SK-N-SH treated with all-trans-retinoic acid at 6 μM for 48 hours (cell line): ENCODE results near the gene CLK4.

Source experiments
- ATAC-seq: fragments of 200-7000 bp; cut with Tn5 transposase; 3 replicates; pipeline ENCODE4 v1.9.1; 2020; ENCODE audit warnings: mild to moderate bottlenecking, moderate library complexity
- CSDC2 ChIP-seq: fragments of 250-450 bp; sonication (Bioruptor Pico); IDR thresholded peaks from 2 replicates; pipeline ENCODE4 v1.5.0; 2020; ENCODE audit warnings: mild to moderate bottlenecking, moderate library complexity
- ESRRG ChIP-seq: fragments of 250-450 bp; sonication (Bioruptor Pico); IDR thresholded peaks from 2 replicates; pipeline ENCODE4 v1.6.1; 2021; ENCODE audit warnings: mild to moderate bottlenecking
- GLIS3 ChIP-seq: fragments of 250-450 bp; sonication (Bioruptor Pico); IDR thresholded peaks from 2 replicates; pipeline ENCODE4 v1.5.0; 2020; ENCODE audit warnings: mild to moderate bottlenecking, moderate library complexity
- ISL1 ChIP-seq: fragments of 250-450 bp; sonication (Bioruptor Pico); IDR thresholded peaks from 2 replicates; pipeline ENCODE4 v2.1.2; 2022; ENCODE audit warnings: mild to moderate bottlenecking, moderate library complexity
- OSR1 ChIP-seq: fragments of 250-450 bp; sonication (Bioruptor Pico); IDR thresholded peaks from 2 replicates; pipeline ENCODE4 v1.8.0; 2022; ENCODE audit warnings: moderate library complexity, mild to moderate bottlenecking, inconsistent platforms
- PATZ1 ChIP-seq: fragments of 250-450 bp; sonication (Bioruptor Pico); IDR thresholded peaks from 2 replicates; pipeline ENCODE4 v1.8.0; 2020; ENCODE audit warnings: mild to moderate bottlenecking, moderate library complexity, borderline replicate concordance
- POU6F1 ChIP-seq: fragments of 250-450 bp; sonication (Bioruptor Pico); IDR thresholded peaks from 2 replicates; pipeline ENCODE4 v1.8.0; 2021; ENCODE audit warnings: low read depth, mild to moderate bottlenecking, moderate library complexity, borderline replicate concordance
- RARB ChIP-seq: fragments of 250-450 bp; sonication (Bioruptor Pico); IDR thresholded peaks from 2 replicates; pipeline ENCODE4 v1.8.0; 2021; ENCODE audit warnings: mild to moderate bottlenecking, moderate library complexity
- SNAI2 ChIP-seq: fragments of 250-450 bp; sonication (Bioruptor Pico); IDR thresholded peaks from 2 replicates; pipeline ENCODE4 v1.5.0; 2020; ENCODE audit warnings: mild to moderate bottlenecking, moderate library complexity
- TCF4 ChIP-seq: fragments of 250-450 bp; sonication (Bioruptor Pico); IDR thresholded peaks from 2 replicates; pipeline ENCODE4 v1.8.0; 2021; ENCODE audit warnings: mild to moderate bottlenecking, moderate library complexity, borderline replicate concordance
- TOX ChIP-seq: fragments of 250-450 bp; sonication (Bioruptor Pico); IDR thresholded peaks from 2 replicates; pipeline ENCODE4 v1.8.0; 2021; ENCODE audit warnings: mild to moderate bottlenecking, moderate library complexity, borderline replicate concordance
- ZC3H10 ChIP-seq: fragments of 250-450 bp; sonication (Bioruptor Pico); IDR thresholded peaks from 2 replicates; pipeline ENCODE4 v1.5.1; 2021; ENCODE audit warnings: mild to moderate bottlenecking, moderate library complexity
- ZFP3 ChIP-seq: fragments of 250-450 bp; sonication (Bioruptor Pico); IDR thresholded peaks from 2 replicates; pipeline ENCODE4 v1.5.0; 2020; ENCODE audit warnings: mild to moderate bottlenecking, moderate library complexity
- ZFP30 ChIP-seq: fragments of 450-650 bp; formaldehyde crosslinking; IDR thresholded peaks from 2 replicates; pipeline ENCODE4 v1.5.0; 2022; ENCODE audit warnings: mild to moderate bottlenecking, moderate library complexity
- ZNF565 ChIP-seq: fragments of 450-650 bp; formaldehyde crosslinking; conservative IDR thresholded peaks from 2 replicates; pipeline ENCODE4 v1.5.0; 2020; ENCODE audit warnings: low read depth, mild to moderate bottlenecking, moderate library complexity
- ZNF70 ChIP-seq: fragments of 450-650 bp; formaldehyde crosslinking; IDR thresholded peaks from 2 replicates; pipeline ENCODE4 v1.5.0; 2020; ENCODE audit warnings: mild to moderate bottlenecking, moderate library complexity
- ZNF8 ChIP-seq: fragments of 450-650 bp; formaldehyde crosslinking; IDR thresholded peaks from 2 replicates; pipeline ENCODE4 v1.5.0; 2020; ENCODE audit warnings: mild to moderate bottlenecking, moderate library complexity
- TF ChIP-seq, protein P1 (sequence below): fragments of 250-450 bp; sonication (Bioruptor Pico); IDR thresholded peaks from 2 replicates; pipeline ENCODE4 v1.5.1; 2021; ENCODE audit warnings: mild to moderate bottlenecking, moderate library complexity
- TF ChIP-seq, protein P2 (sequence below): fragments of 250-450 bp; sonication (Bioruptor Pico); IDR thresholded peaks from 2 replicates; pipeline ENCODE4 v1.5.0; 2020; ENCODE audit warnings: mild to moderate bottlenecking, moderate library complexity

The CLK4 gene

GRCh38 chr5:178576591-178577351 is 50.1 kb downstream of the CLK4 start:
- TF ChIP-seq ZC3H10 (CRISPR knock-in tag) (no peak), TOX (CRISPR knock-in tag) (no peak), CSDC2 (CRISPR knock-in tag) (no peak), GLIS3 (CRISPR knock-in tag) (no peak), ESRRG (CRISPR knock-in tag) (no peak), POU6F1 (CRISPR knock-in tag) (no peak), PATZ1 (CRISPR knock-in tag) (no peak), OSR1 (CRISPR knock-in tag) (no peak), ZNF565 (CRISPR knock-in tag) (no peak), ZNF8 (no peak)
- TF ChIP-seq, protein P1, sequence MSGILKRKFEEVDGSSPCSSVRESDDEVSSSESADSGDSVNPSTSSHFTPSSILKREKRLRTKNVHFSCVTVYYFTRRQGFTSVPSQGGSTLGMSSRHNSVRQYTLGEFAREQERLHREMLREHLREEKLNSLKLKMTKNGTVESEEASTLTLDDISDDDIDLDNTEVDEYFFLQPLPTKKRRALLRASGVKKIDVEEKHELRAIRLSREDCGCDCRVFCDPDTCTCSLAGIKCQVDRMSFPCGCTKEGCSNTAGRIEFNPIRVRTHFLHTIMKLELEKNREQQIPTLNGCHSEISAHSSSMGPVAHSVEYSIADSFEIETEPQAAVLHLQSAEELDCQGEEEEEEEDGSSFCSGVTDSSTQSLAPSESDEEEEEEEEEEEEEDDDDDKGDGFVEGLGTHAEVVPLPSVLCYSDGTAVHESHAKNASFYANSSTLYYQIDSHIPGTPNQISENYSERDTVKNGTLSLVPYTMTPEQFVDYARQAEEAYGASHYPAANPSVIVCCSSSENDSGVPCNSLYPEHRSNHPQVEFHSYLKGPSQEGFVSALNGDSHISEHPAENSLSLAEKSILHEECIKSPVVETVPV (CRISPR knock-in tag), result no peak
- TF ChIP-seq, all 23 proteins: peak for 0
- no peak for ATAC-seq

DNA sequence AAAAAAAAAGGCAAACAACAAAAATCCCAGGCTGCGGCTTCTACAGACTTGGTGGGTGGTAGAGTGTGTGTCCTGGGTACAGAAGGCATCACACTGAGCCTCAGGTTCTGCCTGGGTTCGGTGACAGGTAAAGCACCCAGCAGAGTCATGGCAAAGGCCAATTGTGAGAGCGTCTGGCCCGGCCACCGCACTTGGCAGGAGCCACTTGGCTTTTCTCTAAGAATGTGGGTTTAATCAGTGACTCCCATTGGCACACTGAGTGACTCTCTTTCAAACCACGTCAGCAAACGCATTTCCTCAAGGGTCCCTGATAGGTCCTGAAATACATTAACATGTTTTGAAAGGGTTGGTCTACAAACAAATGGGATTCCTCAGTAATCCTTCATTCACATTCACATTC is 53.6 kb downstream of the CLK4 start:
- ATAC-seq, result no peak

DNA sequence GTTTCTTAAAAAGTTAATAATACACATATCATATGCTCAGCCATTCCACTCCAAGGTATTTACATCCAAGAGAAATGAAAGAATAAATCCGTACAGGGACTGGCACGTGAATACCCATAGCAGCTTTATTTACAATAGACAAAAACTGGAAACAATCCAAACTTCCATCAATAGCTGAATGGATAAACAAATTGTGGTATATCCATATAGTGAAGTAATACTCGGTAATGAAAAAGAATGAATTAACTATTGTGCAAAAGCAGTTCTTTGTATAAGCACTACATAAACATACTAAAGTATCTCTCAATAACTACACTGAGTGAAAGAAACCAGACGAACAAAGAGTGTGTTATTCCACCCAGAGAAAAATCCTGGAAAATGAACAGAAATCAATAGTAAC is 54.2 kb downstream of the CLK4 start:
- ATAC-seq, result no peak
- peak; percentile 93 for TF ChIP-seq ZNF8
- TF ChIP-seq, protein P2, sequence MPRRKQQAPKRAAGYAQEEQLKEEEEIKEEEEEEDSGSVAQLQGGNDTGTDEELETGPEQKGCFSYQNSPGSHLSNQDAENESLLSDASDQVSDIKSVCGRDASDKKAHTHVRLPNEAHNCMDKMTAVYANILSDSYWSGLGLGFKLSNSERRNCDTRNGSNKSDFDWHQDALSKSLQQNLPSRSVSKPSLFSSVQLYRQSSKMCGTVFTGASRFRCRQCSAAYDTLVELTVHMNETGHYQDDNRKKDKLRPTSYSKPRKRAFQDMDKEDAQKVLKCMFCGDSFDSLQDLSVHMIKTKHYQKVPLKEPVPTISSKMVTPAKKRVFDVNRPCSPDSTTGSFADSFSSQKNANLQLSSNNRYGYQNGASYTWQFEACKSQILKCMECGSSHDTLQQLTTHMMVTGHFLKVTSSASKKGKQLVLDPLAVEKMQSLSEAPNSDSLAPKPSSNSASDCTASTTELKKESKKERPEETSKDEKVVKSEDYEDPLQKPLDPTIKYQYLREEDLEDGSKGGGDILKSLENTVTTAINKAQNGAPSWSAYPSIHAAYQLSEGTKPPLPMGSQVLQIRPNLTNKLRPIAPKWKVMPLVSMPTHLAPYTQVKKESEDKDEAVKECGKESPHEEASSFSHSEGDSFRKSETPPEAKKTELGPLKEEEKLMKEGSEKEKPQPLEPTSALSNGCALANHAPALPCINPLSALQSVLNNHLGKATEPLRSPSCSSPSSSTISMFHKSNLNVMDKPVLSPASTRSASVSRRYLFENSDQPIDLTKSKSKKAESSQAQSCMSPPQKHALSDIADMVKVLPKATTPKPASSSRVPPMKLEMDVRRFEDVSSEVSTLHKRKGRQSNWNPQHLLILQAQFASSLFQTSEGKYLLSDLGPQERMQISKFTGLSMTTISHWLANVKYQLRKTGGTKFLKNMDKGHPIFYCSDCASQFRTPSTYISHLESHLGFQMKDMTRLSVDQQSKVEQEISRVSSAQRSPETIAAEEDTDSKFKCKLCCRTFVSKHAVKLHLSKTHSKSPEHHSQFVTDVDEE, result no peak

More for the DNA sequence above, 53.6 kb downstream of the CLK4 start:
- TF ChIP-seq TOX (CRISPR knock-in tag), result no peak
- TF ChIP-seq ZNF565 (CRISPR knock-in tag), result no peak
- TF ChIP-seq, protein P1 (CRISPR knock-in tag), result no peak

DNA sequence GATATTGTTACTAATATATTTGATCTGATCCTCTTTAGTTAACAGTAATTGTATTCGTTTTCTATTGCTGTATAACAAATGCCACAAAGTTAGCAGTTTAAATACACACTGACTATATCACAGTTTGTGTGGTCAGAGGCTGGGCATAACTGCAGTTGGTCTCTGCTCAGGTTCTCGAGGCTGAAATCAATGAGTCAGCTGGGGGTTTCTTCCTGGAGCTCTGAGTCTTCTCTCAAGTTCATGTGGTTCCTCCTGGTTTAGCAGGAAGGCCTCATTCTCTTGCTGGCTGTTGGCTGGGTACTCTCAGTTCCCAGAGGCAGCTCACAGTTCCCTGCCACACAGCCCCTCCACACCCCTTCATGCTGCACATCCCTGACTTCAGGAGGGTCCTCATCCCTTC is 57.4 kb downstream of the CLK4 start:
- ATAC-seq, result no peak
- TF ChIP-seq GLIS3 (CRISPR knock-in tag) (no peak), OSR1 (CRISPR knock-in tag) (no peak), ZFP3 (CRISPR knock-in tag) (no peak), ZFP30 (CRISPR knock-in tag) (no peak), RARB (CRISPR knock-in tag) (no peak), ZNF565 (CRISPR knock-in tag) (no peak), ZNF70 (CRISPR knock-in tag) (no peak), ISL1 (CRISPR knock-in tag) (no peak), TCF4 (CRISPR knock-in tag) (no peak), CSDC2 (CRISPR knock-in tag) (no peak), SNAI2 (no peak)
- TF ChIP-seq, protein P2, result no peak
- TF ChIP-seq, protein P1 (CRISPR knock-in tag), result no peak
